Measurements from ENCODE around the gene ZMYND8. TPM values are rescaled to one million over a fixed set of nuclear protein-coding genes. Genes with fewer than 3 reads are reported as not detected.

ZMYND8 gene
- polyA plus RNA-seq, 1 donor from 2014 or later = 16.8 TPM

- Histone ChIP-seq H3F3A (ENCODE audit: insufficient read depth, low read length, poor library complexity, severe bottlenecking) (no peaks in the 10 kb centered on the region), H2AFZ (ENCODE audit: low read depth, low read length) (no peak overlapping the region), H3K27me3 (ENCODE audit: insufficient read depth, low read depth, low read length) (no peaks in the 10 kb centered on the region), H4K20me1 (ENCODE audit: insufficient read depth) (no peaks in the 10 kb centered on the region), H3K4me2 (ENCODE audit: low read length) (no peak overlapping the region), H3K36me3 (ENCODE audit: insufficient read depth, low read length) (peaks cover 5% of the 10 kb centered on the region), H3K9ac (ENCODE audit: low read length) (no peak overlapping the region), H3K4me3 (ENCODE audit: low read length) (no peak overlapping the region), H3K79me2 (replicated peaks; ENCODE audit: insufficient read depth, low read length) (no peaks in the 10 kb centered on the region), H3K9me3 (ENCODE audit: low read length) (no peaks in the 10 kb centered on the region), H3K9me2 (ENCODE audit: insufficient read depth, low read length) (no peaks in the 10 kb centered on the region), H3K27ac (ENCODE audit: low read length) (no peak overlapping the region)
- TF ChIP-seq MXI1 (conservative IDR thresholded peaks at IDR 0.05; ENCODE audit: poor library complexity, severe bottlenecking) (no peak), SMC3 (conservative IDR thresholded peaks at IDR 0.05; ENCODE audit: poor library complexity) (no peak), EP300 (conservative IDR thresholded peaks at IDR 0.05; ENCODE audit: poor library complexity, severe bottlenecking) (no peak), TAF1 (IDR thresholded peaks at IDR 0.05; ENCODE audit: low read depth) (no peak), EZH2 (IDR thresholded peaks at IDR 0.05; ENCODE audit: borderline replicate concordance, insufficient read depth, low read length, poor library complexity, severe bottlenecking) (no peak), RAD21 (conservative IDR thresholded peaks at IDR 0.05) (no peak), POLR2AphosphoS5 (IDR thresholded peaks at IDR 0.05) (no peak), REST (IDR thresholded peaks at IDR 0.05; ENCODE audit: borderline replicate concordance) (no peak)
- TF ChIP-seq, protein P1, sequence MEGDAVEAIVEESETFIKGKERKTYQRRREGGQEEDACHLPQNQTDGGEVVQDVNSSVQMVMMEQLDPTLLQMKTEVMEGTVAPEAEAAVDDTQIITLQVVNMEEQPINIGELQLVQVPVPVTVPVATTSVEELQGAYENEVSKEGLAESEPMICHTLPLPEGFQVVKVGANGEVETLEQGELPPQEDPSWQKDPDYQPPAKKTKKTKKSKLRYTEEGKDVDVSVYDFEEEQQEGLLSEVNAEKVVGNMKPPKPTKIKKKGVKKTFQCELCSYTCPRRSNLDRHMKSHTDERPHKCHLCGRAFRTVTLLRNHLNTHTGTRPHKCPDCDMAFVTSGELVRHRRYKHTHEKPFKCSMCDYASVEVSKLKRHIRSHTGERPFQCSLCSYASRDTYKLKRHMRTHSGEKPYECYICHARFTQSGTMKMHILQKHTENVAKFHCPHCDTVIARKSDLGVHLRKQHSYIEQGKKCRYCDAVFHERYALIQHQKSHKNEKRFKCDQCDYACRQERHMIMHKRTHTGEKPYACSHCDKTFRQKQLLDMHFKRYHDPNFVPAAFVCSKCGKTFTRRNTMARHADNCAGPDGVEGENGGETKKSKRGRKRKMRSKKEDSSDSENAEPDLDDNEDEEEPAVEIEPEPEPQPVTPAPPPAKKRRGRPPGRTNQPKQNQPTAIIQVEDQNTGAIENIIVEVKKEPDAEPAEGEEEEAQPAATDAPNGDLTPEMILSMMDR (IDR thresholded peaks at IDR 0.05; ENCODE audit: poor library complexity, severe bottlenecking) = no peak
These were observed 52.8 kb downstream of the ZMYND8 start for GRCh38 chr20:47303736-47304135.

DNA sequence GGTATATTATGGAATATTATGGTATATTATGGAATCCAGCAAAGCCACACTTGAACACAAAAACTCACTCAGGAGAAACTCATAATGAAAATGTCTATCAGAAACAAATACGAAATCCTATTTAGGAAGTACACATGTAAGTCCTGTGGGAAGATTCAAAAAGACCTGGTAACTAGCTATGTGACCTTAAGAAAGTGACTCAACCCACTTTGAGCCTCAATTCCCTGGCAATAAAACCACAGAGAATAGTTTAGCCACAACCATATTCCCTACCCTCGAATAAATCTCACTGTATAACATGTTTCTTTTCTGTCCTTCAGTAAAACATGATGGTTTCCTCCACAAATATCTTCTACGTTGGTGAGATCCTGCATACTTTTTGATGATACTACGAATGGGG, 56.4 kb downstream of the ZMYND8 start:
- Histone ChIP-seq H3K4me3 (ENCODE audit: low read length) (no peak overlapping the region), H3K9ac (ENCODE audit: low read length) (no peak overlapping the region), H3K9me2 (ENCODE audit: insufficient read depth, low read length) (no peaks in the 10 kb centered on the region), H3K9me3 (ENCODE audit: low read length) (no peaks in the 10 kb centered on the region), H2AFZ (ENCODE audit: low read depth, low read length) (no peak overlapping the region), H3K36me3 (ENCODE audit: insufficient read depth, low read length) (peaks cover 5% of the 10 kb centered on the region), H3K79me2 (replicated peaks; ENCODE audit: insufficient read depth, low read length) (no peaks in the 10 kb centered on the region), H3K27me3 (ENCODE audit: insufficient read depth, low read depth, low read length) (no peaks in the 10 kb centered on the region), H3F3A (ENCODE audit: insufficient read depth, low read length, poor library complexity, severe bottlenecking) (no peaks in the 10 kb centered on the region), H3K4me2 (ENCODE audit: low read length) (no peak overlapping the region), H3K27ac (ENCODE audit: low read length) (no peak overlapping the region), H4K20me1 (ENCODE audit: insufficient read depth) (no peaks in the 10 kb centered on the region)
- TF ChIP-seq EZH2 (IDR thresholded peaks at IDR 0.05; ENCODE audit: borderline replicate concordance, insufficient read depth, low read length, poor library complexity, severe bottlenecking) (no peak), REST (IDR thresholded peaks at IDR 0.05; ENCODE audit: borderline replicate concordance) (no peak), RAD21 (conservative IDR thresholded peaks at IDR 0.05) (no peak), TAF1 (IDR thresholded peaks at IDR 0.05; ENCODE audit: low read depth) (no peak), MXI1 (conservative IDR thresholded peaks at IDR 0.05; ENCODE audit: poor library complexity, severe bottlenecking) (no peak), SMC3 (conservative IDR thresholded peaks at IDR 0.05; ENCODE audit: poor library complexity) (no peak), POLR2AphosphoS5 (IDR thresholded peaks at IDR 0.05) (no peak), EP300 (conservative IDR thresholded peaks at IDR 0.05; ENCODE audit: poor library complexity, severe bottlenecking) (no peak)
- TF ChIP-seq, protein P1 (IDR thresholded peaks at IDR 0.05; ENCODE audit: poor library complexity, severe bottlenecking) = no peak
